ENCODE data around the gene POU4F1. TPM values are rescaled to one million over a fixed set of nuclear protein-coding genes. Genes with fewer than 3 reads are reported as not detected.

Gene POU4F1
- total RNA-seq, 6 experiments from 2014 or later: 0.07 to 0.25 (median 0.19) TPM; not detected in 3

GRCh38 chr13:78593652-78594455 lies 9.5 kb downstream of the POU4F1 start:
- intact Hi-C loops (cut with DNase I): no loop called here
- no peak for ATAC-seq
- no peak for DNase-seq

GRCh38 chr13:78593129-78593528 lies 10.2 kb downstream of the POU4F1 start:
- 7% methylated on average over 13 of the region's 13 CpGs for WGBS (ENCODE audit: insufficient coverage, low coverage, low lambda C conversion rate, missing lambda C conversion rate)
- TF ChIP-seq, protein P1, sequence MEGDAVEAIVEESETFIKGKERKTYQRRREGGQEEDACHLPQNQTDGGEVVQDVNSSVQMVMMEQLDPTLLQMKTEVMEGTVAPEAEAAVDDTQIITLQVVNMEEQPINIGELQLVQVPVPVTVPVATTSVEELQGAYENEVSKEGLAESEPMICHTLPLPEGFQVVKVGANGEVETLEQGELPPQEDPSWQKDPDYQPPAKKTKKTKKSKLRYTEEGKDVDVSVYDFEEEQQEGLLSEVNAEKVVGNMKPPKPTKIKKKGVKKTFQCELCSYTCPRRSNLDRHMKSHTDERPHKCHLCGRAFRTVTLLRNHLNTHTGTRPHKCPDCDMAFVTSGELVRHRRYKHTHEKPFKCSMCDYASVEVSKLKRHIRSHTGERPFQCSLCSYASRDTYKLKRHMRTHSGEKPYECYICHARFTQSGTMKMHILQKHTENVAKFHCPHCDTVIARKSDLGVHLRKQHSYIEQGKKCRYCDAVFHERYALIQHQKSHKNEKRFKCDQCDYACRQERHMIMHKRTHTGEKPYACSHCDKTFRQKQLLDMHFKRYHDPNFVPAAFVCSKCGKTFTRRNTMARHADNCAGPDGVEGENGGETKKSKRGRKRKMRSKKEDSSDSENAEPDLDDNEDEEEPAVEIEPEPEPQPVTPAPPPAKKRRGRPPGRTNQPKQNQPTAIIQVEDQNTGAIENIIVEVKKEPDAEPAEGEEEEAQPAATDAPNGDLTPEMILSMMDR (IDR thresholded peaks at IDR 0.05): no peak
- TF ChIP-seq POLR2A (IDR thresholded peaks at IDR 0.05): no peak
- H3K27me3 ChIP-seq: peaks cover 14 to 54% of the 10 kb centered on the region in 2 donors

More at GRCh38 chr13:78593652-78594455, 9.5 kb downstream of the POU4F1 start:
- no peaks in the 10 kb centered on the region for H3K9me3 ChIP-seq
- TF ChIP-seq, protein P1 (IDR thresholded peaks at IDR 0.05): no peak
- TF ChIP-seq POLR2A (IDR thresholded peaks at IDR 0.05): no peak
- H3K27ac ChIP-seq: no peak overlapping the region
- no peak overlapping the region for H3K4me3 ChIP-seq
- H3K4me1 ChIP-seq: peaks cover 0 to 16% (median 7%) of the 10 kb centered on the region in 4 donors
- WGBS (ENCODE audit: insufficient coverage, low coverage, low lambda C conversion rate, missing lambda C conversion rate): 9% methylated on average over 28 of the region's 29 CpGs
- no peaks in the 10 kb centered on the region for H3K36me3 ChIP-seq
- peaks cover 21 to 56% of the 10 kb centered on the region in 2 donors for H3K27me3 ChIP-seq

DNA sequence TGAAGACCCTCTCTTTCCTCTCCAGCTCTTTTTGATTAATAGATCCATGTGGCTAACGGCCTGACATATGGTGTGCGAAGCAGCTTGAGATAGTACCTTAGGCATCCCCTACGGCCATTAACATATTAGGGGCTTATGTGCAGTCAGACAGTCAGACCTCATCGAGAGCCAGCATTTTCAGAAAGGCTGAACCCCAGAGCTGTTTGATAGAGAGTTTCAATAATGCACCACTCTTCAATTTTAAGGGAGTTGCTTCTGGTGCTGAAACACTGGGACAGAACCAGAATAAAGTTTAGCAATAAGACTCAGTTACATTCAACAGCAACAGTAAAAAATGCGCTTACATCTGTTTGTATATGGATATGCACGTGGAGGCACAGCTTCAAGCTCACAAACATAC lies 10.8 kb downstream of the POU4F1 start:
- DNase-seq (no peak), ATAC-seq (no peak)
- no peak overlapping the region for H3K4me3 ChIP-seq
- no peak overlapping the region for H3K27ac ChIP-seq
- intact Hi-C loops (cut with DNase I): no loop called here
- H3K36me3 ChIP-seq: no peaks in the 10 kb centered on the region
- WGBS (ENCODE audit: insufficient coverage, low coverage, low lambda C conversion rate, missing lambda C conversion rate): 5% methylated on average over 6 of the region's 6 CpGs
- no peak for TF ChIP-seq POLR2A (IDR thresholded peaks at IDR 0.05)
- TF ChIP-seq, protein P1 (IDR thresholded peaks at IDR 0.05): no peak
- H3K4me1 ChIP-seq: peaks cover 0 to 16% (median 7%) of the 10 kb centered on the region in 4 donors
- H3K9me3 ChIP-seq: no peaks in the 10 kb centered on the region
- H3K27me3 ChIP-seq: peaks cover 11 to 49% of the 10 kb centered on the region in 2 donors

More at GRCh38 chr13:78593129-78593528, 10.2 kb downstream of the POU4F1 start:
- Histone ChIP-seq H3K4me1 (peaks cover 0 to 16% (median 7%) of the 10 kb centered on the region in 4 donors), H3K9me3 (no peaks in the 10 kb centered on the region), H3K27ac (no peak overlapping the region), H3K36me3 (no peaks in the 10 kb centered on the region), H3K4me3 (no peak overlapping the region)
- ATAC-seq (no peak), DNase-seq (no peak)
- intact Hi-C loops (cut with DNase I): no loop called here

- intact Hi-C loops (cut with DNase I): no loop called here
- no peaks in the 10 kb centered on the region for H3K4me1 ChIP-seq
- WGBS (ENCODE audit: insufficient coverage, low coverage, low lambda C conversion rate, missing lambda C conversion rate): 6% methylated on average over 7 of the region's 7 CpGs
- no peak overlapping the region for H3K27ac ChIP-seq
- H3K4me3 ChIP-seq: no peak overlapping the region
- no peaks in the 10 kb centered on the region for H3K36me3 ChIP-seq
- TF ChIP-seq POLR2A (IDR thresholded peaks at IDR 0.05): no peak
- TF ChIP-seq, protein P1 (IDR thresholded peaks at IDR 0.05): no peak
- H3K27me3 ChIP-seq: peaks cover 11 to 33% of the 10 kb centered on the region in 2 donors
- no peaks in the 10 kb centered on the region for H3K9me3 ChIP-seq
- DNase-seq: peak in 2 of 3 donors; percentile 40 to 51
- ATAC-seq: peak; percentile 52 to 66 (median 56)
Measured at GRCh38 chr13:78589206-78589605, 14.1 kb downstream of the POU4F1 start.

All from right lobe of liver (tissue), 6 donors.